HG03045 (cell line): ENCODE measurements around the gene PGM5.

ENCODE experiments used
- ATAC-seq: cut with Tn5 transposase; IDR thresholded peaks from one replicate; pipeline ENCODE4 v1.9.1; 2021; ENCODE audit warnings: mild to moderate bottlenecking, moderate library complexity; ENCODE audit not compliant: unreplicated experiment

Gene PGM5

GRCh38 chr9:68493541-68493940 lies 137.1 kb downstream of the PGM5 start:
- no peak for ATAC-seq

GRCh38 chr9:68493958-68494577 lies 137.7 kb downstream of the PGM5 start:
- ATAC-seq, result no peak

- no peak for ATAC-seq
Observed at GRCh38 chr9:68495247-68495646, 138.8 kb downstream of the PGM5 start.

GRCh38 chr9:68496356-68496755 lies 139.9 kb downstream of the PGM5 start:
- no peak for ATAC-seq

- ATAC-seq, result no peak
Observed at GRCh38 chr9:68497629-68498028, 141.2 kb downstream of the PGM5 start.

GRCh38 chr9:68498816-68499215 lies 142.4 kb downstream of the PGM5 start:
- ATAC-seq, result no peak

- no peak for ATAC-seq
Observed at GRCh38 chr9:68500457-68501381, 144.3 kb downstream of the PGM5 start.

- ATAC-seq, result no peak
Observed at GRCh38 chr9:68502279-68502678, 145.9 kb downstream of the PGM5 start.

- ATAC-seq, result no peak
Observed at GRCh38 chr9:68505681-68506409, 149.4 kb downstream of the PGM5 start.

GRCh38 chr9:68506551-68506950 lies 150.1 kb downstream of the PGM5 start:
- no peak for ATAC-seq

GRCh38 chr9:68507130-68507805 lies 150.9 kb downstream of the PGM5 start:
- no peak for ATAC-seq

GRCh38 chr9:68507806-68508145 lies 151.4 kb downstream of the PGM5 start:
- ATAC-seq, result no peak

GRCh38 chr9:68508547-68508946 lies 152.1 kb downstream of the PGM5 start:
- ATAC-seq, result no peak

- ATAC-seq, result no peak
Observed at GRCh38 chr9:68509689-68510088, 153.3 kb downstream of the PGM5 start.

GRCh38 chr9:68513385-68513784 lies 157.0 kb downstream of the PGM5 start:
- ATAC-seq, result no peak

GRCh38 chr9:68513981-68514380 lies 157.6 kb downstream of the PGM5 start:
- no peak for ATAC-seq

- no peak for ATAC-seq
Observed at GRCh38 chr9:68515326-68516017, 159.1 kb downstream of the PGM5 start.

GRCh38 chr9:68522131-68522530 lies 165.7 kb downstream of the PGM5 start:
- no peak for ATAC-seq

- ATAC-seq, result no peak
Observed at GRCh38 chr9:68522954-68523353, 166.5 kb downstream of the PGM5 start.

GRCh38 chr9:68523367-68523936 lies 167.0 kb downstream of the PGM5 start:
- no peak for ATAC-seq
